GM12872 (cell line): ENCODE measurements around the gene BORCS8.

Source experiments
- TF ChIP-seq, protein P1 (sequence below): IDR thresholded peaks from 3 replicates; pipeline ENCODE4 v1.5.1; 2011; ENCODE audit warnings: low read depth, mild to moderate bottlenecking, low read length, moderate library complexity; ENCODE audit not compliant: insufficient read depth

The BORCS8 gene

DNA sequence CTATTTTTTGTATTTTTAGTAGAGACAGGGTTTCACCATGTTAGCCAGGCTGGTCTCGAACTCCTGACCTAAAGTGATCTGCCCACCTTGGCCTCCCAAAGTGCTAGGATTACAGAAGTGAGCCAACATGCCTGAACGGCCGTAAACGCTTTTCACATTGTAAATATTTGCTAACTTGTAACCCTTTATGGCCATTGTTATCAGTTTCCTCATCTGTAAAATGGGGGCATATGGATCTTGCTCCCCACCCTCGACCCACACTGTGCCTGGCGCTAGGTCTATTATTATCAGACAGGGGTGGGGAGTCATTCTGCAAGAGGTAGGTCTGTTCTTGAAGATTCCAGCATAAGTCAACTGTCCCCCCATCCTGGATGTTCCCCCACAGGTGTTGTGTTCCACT is 31.7 kb upstream of the BORCS8 start:
- TF ChIP-seq, protein P1, sequence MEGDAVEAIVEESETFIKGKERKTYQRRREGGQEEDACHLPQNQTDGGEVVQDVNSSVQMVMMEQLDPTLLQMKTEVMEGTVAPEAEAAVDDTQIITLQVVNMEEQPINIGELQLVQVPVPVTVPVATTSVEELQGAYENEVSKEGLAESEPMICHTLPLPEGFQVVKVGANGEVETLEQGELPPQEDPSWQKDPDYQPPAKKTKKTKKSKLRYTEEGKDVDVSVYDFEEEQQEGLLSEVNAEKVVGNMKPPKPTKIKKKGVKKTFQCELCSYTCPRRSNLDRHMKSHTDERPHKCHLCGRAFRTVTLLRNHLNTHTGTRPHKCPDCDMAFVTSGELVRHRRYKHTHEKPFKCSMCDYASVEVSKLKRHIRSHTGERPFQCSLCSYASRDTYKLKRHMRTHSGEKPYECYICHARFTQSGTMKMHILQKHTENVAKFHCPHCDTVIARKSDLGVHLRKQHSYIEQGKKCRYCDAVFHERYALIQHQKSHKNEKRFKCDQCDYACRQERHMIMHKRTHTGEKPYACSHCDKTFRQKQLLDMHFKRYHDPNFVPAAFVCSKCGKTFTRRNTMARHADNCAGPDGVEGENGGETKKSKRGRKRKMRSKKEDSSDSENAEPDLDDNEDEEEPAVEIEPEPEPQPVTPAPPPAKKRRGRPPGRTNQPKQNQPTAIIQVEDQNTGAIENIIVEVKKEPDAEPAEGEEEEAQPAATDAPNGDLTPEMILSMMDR: no peak

DNA sequence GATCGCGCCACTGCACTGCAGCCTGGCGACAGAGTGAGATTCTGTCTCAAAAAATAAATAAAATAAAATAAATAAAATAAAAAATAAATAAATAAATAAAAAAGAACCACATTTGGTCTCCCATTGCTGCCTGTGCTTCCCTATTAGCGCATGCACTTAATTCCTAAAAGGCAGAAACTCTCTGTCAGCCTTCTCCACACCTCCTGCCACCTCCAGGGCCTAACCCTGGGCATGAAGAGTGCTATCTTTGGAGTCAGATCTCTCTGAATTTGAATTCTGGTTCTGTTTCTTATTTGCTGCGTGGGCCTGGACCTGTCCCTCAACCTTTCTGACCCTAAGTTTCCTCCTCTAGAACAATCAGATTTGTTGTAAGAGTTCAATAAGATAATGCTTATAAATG is 31.1 kb upstream of the BORCS8 start:
- TF ChIP-seq, protein P1: no peak

DNA sequence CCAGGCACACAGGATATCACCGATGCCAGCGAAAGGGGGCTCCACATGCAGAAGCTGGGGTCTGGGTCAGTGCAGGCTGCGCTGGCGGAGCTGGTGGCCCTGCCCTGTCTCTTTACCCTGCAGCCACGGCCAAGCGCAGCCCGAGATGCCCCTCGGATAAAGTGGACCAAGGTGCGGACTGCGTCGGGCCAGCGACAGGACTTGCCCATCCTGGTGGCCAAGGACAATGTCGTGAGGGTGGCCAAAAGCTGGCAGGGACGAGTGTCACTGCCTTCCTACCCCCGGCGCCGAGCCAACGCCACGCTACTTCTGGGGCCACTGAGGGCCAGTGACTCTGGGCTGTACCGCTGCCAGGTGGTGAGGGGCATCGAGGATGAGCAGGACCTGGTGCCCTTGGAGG is 27.0 kb upstream of the BORCS8 start:
- TF ChIP-seq, protein P1: no peak

DNA sequence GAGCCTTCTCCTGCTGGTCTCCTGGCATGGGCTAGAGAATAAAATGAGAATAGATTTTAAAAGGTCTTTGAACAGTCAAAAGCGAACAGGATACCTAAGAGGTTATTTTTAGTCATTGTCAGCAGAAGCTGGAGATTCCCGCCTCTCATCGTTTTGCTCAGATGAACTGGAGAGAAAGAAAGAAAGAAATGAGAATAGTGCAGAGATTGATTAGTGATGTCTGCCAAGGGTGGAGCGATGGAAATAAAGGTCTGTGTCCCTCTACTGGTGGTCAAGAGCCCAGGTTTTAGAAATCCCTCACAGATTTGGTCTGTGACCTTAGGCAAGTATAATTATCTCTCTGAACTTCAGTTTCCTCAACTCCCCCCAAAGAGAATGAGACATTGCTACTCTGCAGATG is 25.1 kb upstream of the BORCS8 start:
- TF ChIP-seq, protein P1: peak; percentile 22; the same call in 1 of the 3 replicates

DNA sequence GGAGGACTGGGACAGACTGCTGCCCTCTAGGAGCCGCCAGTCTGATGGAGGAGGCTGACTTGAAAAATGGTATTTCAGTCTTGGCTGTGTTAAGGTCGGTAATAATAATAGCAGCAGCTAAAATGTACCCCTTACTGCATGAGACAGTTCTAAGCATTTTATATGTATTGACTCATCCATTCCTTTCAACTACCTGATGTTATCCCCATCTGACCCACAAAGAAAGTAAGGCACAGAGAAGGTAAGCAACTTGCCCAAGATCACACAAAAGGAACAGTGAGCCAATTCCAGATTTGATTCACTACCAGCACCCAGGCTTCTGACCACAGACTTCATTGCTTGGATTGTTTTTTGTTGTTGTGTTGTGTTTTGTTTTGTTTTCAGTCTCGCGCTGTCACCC is 23.8 kb upstream of the BORCS8 start:
- TF ChIP-seq, protein P1: no peak

DNA sequence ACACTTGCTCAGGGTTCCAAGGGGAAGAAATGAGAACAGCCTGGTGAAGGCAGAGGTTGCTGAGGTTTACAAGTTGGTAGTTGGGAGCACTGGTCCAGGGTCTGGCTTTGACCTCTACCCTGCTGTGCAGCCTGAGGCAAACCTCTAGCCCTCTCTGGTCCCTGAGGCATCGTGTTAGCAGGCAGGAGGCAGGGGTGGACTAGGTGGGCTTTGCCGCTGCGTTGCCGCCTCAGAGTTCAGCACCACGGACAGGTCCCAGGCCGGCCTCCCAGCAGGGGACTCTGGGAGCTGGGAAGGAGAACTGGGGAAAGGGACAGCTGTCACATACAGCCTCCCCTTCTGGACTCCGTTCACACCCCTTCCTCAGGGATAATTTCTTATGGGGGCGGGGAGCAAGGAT is 22.9 kb upstream of the BORCS8 start:
- TF ChIP-seq, protein P1: no peak

DNA sequence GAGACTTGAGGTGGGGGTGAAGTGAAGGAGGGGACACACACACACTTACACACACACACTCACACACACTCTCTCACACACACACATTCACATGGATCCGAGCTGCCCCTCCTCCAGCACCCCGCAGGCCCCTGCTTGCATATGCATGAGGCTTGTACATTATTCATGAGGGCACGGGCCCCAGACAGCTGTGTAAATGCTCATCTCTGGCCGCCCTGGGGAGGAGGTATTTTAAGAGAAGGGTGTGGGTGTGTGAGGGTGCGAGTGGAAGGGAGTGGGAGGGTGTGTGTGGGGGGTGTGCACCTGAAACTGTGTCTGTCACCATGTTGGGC is 22.2 kb upstream of the BORCS8 start:
- TF ChIP-seq, protein P1: no peak

DNA sequence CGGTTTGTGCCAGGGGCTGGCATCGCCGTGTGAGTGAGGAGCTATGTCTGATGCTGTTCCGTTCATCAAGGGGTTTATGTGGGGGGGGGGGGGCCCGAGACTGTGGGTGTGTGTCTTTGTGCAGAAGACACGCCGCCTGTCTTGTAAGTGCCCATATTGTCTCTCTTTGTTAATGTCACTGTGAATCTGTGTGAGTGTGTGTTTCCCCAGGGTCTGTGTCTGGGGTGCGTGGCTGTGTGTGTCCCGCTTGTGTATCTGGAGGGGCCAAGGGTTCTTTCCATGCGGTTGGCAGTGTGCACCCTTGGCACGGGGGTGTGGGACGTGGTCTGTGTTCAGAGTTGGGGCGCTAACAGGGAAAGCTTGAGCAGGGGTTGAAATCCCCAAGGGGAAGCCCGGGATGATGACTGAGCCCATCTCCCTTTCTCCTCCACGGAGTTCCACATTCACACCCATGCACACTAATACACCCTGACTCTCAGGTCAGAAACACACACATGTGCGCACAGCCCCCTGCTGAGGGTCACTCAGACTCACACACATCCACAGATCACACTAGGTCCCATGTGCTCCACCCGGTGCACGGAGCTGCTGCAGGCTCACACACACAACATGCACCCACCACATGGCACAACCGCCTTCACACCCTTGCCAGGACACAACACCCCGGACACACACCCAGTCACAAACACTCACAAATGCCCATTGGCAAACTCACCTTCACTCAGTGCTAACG is 21.6 kb upstream of the BORCS8 start:
- TF ChIP-seq, protein P1: no peak
